SK-N-SH (cell line): ENCODE results near the gene CSTPP1. TPM values are rescaled to one million over a fixed set of nuclear protein-coding genes. Genes with fewer than 3 reads are reported as not detected.
A peak's percentile ranks its signal among the peaks of the same experiment; 100 is the strongest.

Experiments used
- CTCF ChIA-PET: fragments of 300-600, 350-600 bp; formaldehyde crosslinking; extraction: SDS; loops from one replicate; lab custom pipeline; 2021; lab: Yijun Ruan, JAX
- POLR2A ChIA-PET: fragments of 350-600 bp; sonication (Branson Sonifier 250); formaldehyde crosslinking; extraction: SDS; loops from one replicate; lab custom pipeline; 2020; ENCODE audit warnings: antibody characterized with exemption, inconsistent platforms; lab: Yijun Ruan, JAX
- DNase-seq: peaks from one replicate; pipeline ENCODE4 v3.0.0; 2012
- H2AFZ ChIP-seq: fragments of 200-600 bp; sonication (generic); 2 replicates; pipeline ENCODE4 v1.8.1; 2016; ENCODE audit warnings: antibody characterized with exemption, mild to moderate bottlenecking, low read depth
- H3F3A ChIP-seq: fragments of 200-600 bp; sonication (generic); replicated peaks from 2 replicates; pipeline ENCODE3; 2016; ENCODE audit warnings: antibody characterized with exemption, mild to moderate bottlenecking; ENCODE audit not compliant: insufficient read depth
- H3K27ac ChIP-seq, 2 experiments: fragments of 200-500 bp in 1 of 2; fragments of 200-600 bp in 1 of 2; sonication (Bioruptor generic) in 1 of 2; sonication (generic), shearing (Covaris generic) in 1 of 2; 2 replicates each; pipeline versions ENCODE4 v1.5.1 to v1.6.1; 2014 to 2016; ENCODE audit warnings: low read depth in 2 of 2, inconsistent platforms in 1 of 2, low read length in 1 of 2, mild to moderate bottlenecking in 1 of 2, mixed read lengths in 1 of 2
- H3K27me3 ChIP-seq: fragments of 200-600 bp; sonication (generic), shearing (Covaris generic); 2 replicates; pipeline ENCODE4 v1.6.1; 2016; ENCODE audit warnings: mixed run types; ENCODE audit not compliant: insufficient read depth
- H3K36me3 ChIP-seq, 2 experiments: fragments of 200-500 bp in 1 of 2; fragments of 200-600 bp in 1 of 2; sonication (Bioruptor generic) in 1 of 2; sonication (generic) in 1 of 2; replicated peaks in 1 of 2; 2 replicates each; pipeline versions ENCODE3 to v1.5.1; 2014 to 2016; ENCODE audit warnings: low read length in 1 of 2, mild to moderate bottlenecking in 1 of 2; ENCODE audit not compliant: insufficient read depth in 2 of 2, control insufficient read depth in 1 of 2
- H3K4me1 ChIP-seq, 2 experiments: fragments of 200-500 bp in 1 of 2; fragments of 200-600 bp in 1 of 2; sonication (Bioruptor generic) in 1 of 2; sonication (generic), shearing (Covaris generic) in 1 of 2; 2 replicates each; pipeline versions ENCODE4 v1.5.1 to v1.6.1; 2014 to 2016; ENCODE audit warnings: low read depth in 1 of 2, low read length in 1 of 2, mixed run types in 1 of 2; ENCODE audit not compliant: insufficient read depth in 2 of 2, control insufficient read depth in 1 of 2
- H3K4me2 ChIP-seq: fragments of 200-600 bp; sonication (generic), shearing (Covaris generic); 2 replicates; pipeline ENCODE4 v1.6.1; 2017; ENCODE audit warnings: mixed run types
- H3K4me3 ChIP-seq, 2 experiments: fragments of 200-500 bp in 1 of 2; fragments of 200-600 bp in 1 of 2; sonication (Bioruptor generic) in 1 of 2; sonication (generic), shearing (Covaris generic) in 1 of 2; 2 replicates each; pipeline versions ENCODE4 v1.5.1 to v1.8.1; 2014 to 2016; ENCODE audit warnings: low read depth in 2 of 2, inconsistent platforms in 1 of 2, low read length in 1 of 2, mild to moderate bottlenecking in 1 of 2, mixed read lengths in 1 of 2, moderate library complexity in 1 of 2
- H3K79me2 ChIP-seq: fragments of 200-600 bp; sonication (generic); 2 replicates; pipeline ENCODE4 v1.8.1; 2017; ENCODE audit warnings: mild to moderate bottlenecking; ENCODE audit not compliant: insufficient read depth
- H3K9ac ChIP-seq: fragments of 200-600 bp; sonication (generic); 2 replicates; pipeline ENCODE4 v1.6.1; 2017; ENCODE audit warnings: mixed run types
- H3K9me2 ChIP-seq: fragments of 200-600 bp; sonication (generic); 2 replicates; pipeline ENCODE4 v1.6.1; 2017; ENCODE audit warnings: mixed run types
- H3K9me3 ChIP-seq: fragments of 200-600 bp; sonication (generic); 2 replicates; pipeline ENCODE4 v1.6.1; 2017; ENCODE audit warnings: mixed run types, mild to moderate bottlenecking, moderate library complexity
- H4K20me1 ChIP-seq: fragments of 200-600 bp; sonication (generic); 2 replicates; pipeline ENCODE4 v1.6.1; 2017; ENCODE audit warnings: mild to moderate bottlenecking, mixed run types; ENCODE audit not compliant: insufficient read depth
- NFIC ChIP-seq: IDR thresholded peaks from 2 replicates; pipeline ENCODE4 v1.4.0; 2012; ENCODE audit warnings: borderline replicate concordance
- PBX3 ChIP-seq: IDR thresholded peaks from 2 replicates; pipeline ENCODE4; 2012
- RAD21 ChIP-seq: IDR thresholded peaks from 2 replicates; pipeline ENCODE4 v1.6.1; 2012; ENCODE audit warnings: mild to moderate bottlenecking, low read length
- RCOR1 ChIP-seq: fragments of 150-350 bp; IDR thresholded peaks from 2 replicates; pipeline ENCODE4 v1.6.1; 2017; ENCODE audit warnings: antibody characterized with exemption, low read length
- SMC3 ChIP-seq: IDR thresholded peaks from 2 replicates; pipeline ENCODE4 v1.6.1; 2012; ENCODE audit warnings: low read depth, low read length, improper control_type of control experiment
- TCF12 ChIP-seq: IDR thresholded peaks from 2 replicates; pipeline ENCODE4 v1.4.0; 2012
- TEAD4 ChIP-seq: IDR thresholded peaks from 2 replicates; pipeline ENCODE4 v1.4.0; 2012; ENCODE audit warnings: mild to moderate bottlenecking, borderline replicate concordance; ENCODE audit not compliant: insufficient read depth
- YY1 ChIP-seq: IDR thresholded peaks from 2 replicates; pipeline ENCODE4 v1.4.0; 2012; ENCODE audit warnings: low read depth, mild to moderate bottlenecking
- WGBS: methylation state at CpG from one replicate; pipeline ENCODE4 v1.1.6; 2017; ENCODE audit warnings: low lambda C conversion rate; 5-methylcytosine and 5-hydroxymethylcytosine counted together
- polyA plus RNA-seq, 3 experiments: library from polyadenylated mRNA; depleted of rRNA; stranded (reverse); fragments of >200 nt; gene quantifications; 2 replicates each; pipeline ENCODE4 v1.2.3, GENCODE V29; 2012

CSTPP1 gene
- polyA plus RNA-seq, 1 of the 3 experiments (the other 2 are of a cell fraction), result 85.7 TPM

GRCh38 chr11:46914363-46914762 is 22.2 kb upstream of the CSTPP1 start:
- ChIA-PET POLR2A (interaction anchor here (0.6 to 0.9 kb wide), 2 partner anchors 9 to 66 kb away, joined by 3 to 4 read pairs; no protein-coding TSS in a partner anchor), CTCF (interaction anchor here (1.1 to 10.0 kb wide), 4 partner anchors 9 to 240 kb away, joined by 3 to 170 read pairs (median 4); partner anchors contain the start of gene CSTPP1)
- 40% methylated on average over 4 of the region's 5 CpGs for WGBS
- Histone ChIP-seq H4K20me1 (0 out of 2 replicates have a peak, but pooled peaks cover 7% of the 10 kb centered on the region), H2AFZ (peak overlapping the region; percentile 33; the same call in 1 of the 2 replicates), H3K4me2 (peak overlapping the region; percentile 64; the same call in 1 of the 2 replicates), H3K9ac (peak overlapping the region; percentile 22; the same call in 1 of the 2 replicates), H3K9me3 (no peaks in the 10 kb centered on the region), H3K4me1 (peaks cover 35 to 38% of the 10 kb centered on the region in 2 experiments; a peak in 3 of 4 replicates), H3K36me3 (no peaks in the 10 kb centered on the region), H3K27ac (peak overlapping the region; percentile 44 to 64; a peak in 3 of 4 replicates), H3K9me2 (no peaks in the 10 kb centered on the region), H3K4me3 (no peak overlapping the region), H3F3A (peaks cover 32% of the 10 kb centered on the region), H3K27me3 (no peaks in the 10 kb centered on the region), H3K79me2 (peaks cover 47% of the 10 kb centered on the region)
- no peak for DNase-seq
- TF ChIP-seq RAD21 (no peak), RCOR1 (0 out of 2 replicates have a peak, but pooled peaks have one; percentile 8), PBX3 (peak; percentile 51), TCF12 (peak; percentile 43; the same call in 1 of the 2 replicates)

GRCh38 chr11:46914910-46915309 is 21.7 kb upstream of the CSTPP1 start:
- no peak for TF ChIP-seq RCOR1
- TF ChIP-seq YY1, result no peak
- TF ChIP-seq NFIC, result no peak
- TF ChIP-seq TEAD4, result no peak
- no peak for TF ChIP-seq SMC3
- Histone ChIP-seq H3K36me3 (no peaks in the 10 kb centered on the region), H3K27me3 (no peaks in the 10 kb centered on the region), H3F3A (peaks cover 37% of the 10 kb centered on the region), H4K20me1 (0 out of 2 replicates have a peak, but pooled peaks cover 7% of the 10 kb centered on the region), H3K9me2 (no peaks in the 10 kb centered on the region), H3K4me1 (peaks cover 38 to 39% of the 10 kb centered on the region in 2 experiments; a peak in 3 of 4 replicates), H2AFZ (no peak overlapping the region), H3K4me3 (no peak overlapping the region), H3K9ac (peak overlapping the region; percentile 22; the same call in 1 of the 2 replicates), H3K9me3 (no peaks in the 10 kb centered on the region), H3K27ac (peak overlapping the region; percentile 44 to 64; a peak in 3 of 4 replicates), H3K4me2 (peak overlapping the region; percentile 64; the same call in 1 of the 2 replicates), H3K79me2 (peaks cover 47% of the 10 kb centered on the region)
- CTCF ChIA-PET, result interaction anchor here (1.1 to 10.0 kb wide), 4 partner anchors 9 to 240 kb away, joined by 3 to 170 read pairs (median 4); partner anchors contain the start of gene CSTPP1
- POLR2A ChIA-PET, result no interaction called here
- DNase-seq, result no peak
- 85% methylated on average over 7 of the region's 7 CpGs for WGBS
